Common myeloid progenitor, CD34-positive (primary cell): Measurements from ENCODE around the gene C1QTNF1.
A peak's percentile ranks its signal among the peaks of the same experiment; 100 is the strongest.

Experiments
- CTCF ChIA-PET: fragments of 350-600 bp; sonication (Branson Sonifier 250); formaldehyde crosslinking; loops from one replicate; lab custom pipeline; 2021; ENCODE audit warnings: antibody characterized with exemption; lab: Charles Lee
- POLR2A ChIA-PET: fragments of 350-600 bp; sonication (Branson Sonifier 250); formaldehyde crosslinking; loops from one replicate; lab custom pipeline; 2021; ENCODE audit warnings: antibody characterized with exemption; lab: Charles Lee
- DNase-seq, 3 donors: peaks; one replicate each; pipeline versions ENCODE4 v3.0.0 to v3.0.0-alpha.2; 2013
- H3K27ac ChIP-seq, 2 experiments: 1 replicate in 1 of 2; 2 replicates in 1 of 2; pipeline ENCODE4 v1.7.0; 2013; ENCODE audit warnings: inconsistent platforms in 2 of 2, low read length in 2 of 2, mild to moderate bottlenecking in 2 of 2, low read depth in 1 of 2, moderate library complexity in 1 of 2; ENCODE audit not compliant: severe bottlenecking in 2 of 2, insufficient read depth in 1 of 2, poor library complexity in 1 of 2
- H3K27me3 ChIP-seq, 5 experiments: replicated peaks in 2 of 5; 1 replicate in 3 of 5; 2 replicates in 2 of 5; pipeline versions ENCODE4 v1.6.1 to v1.7.0; 2013; ENCODE audit warnings: low read length in 4 of 5, mild to moderate bottlenecking in 2 of 5, moderate library complexity in 2 of 5, inconsistent platforms in 1 of 5; ENCODE audit not compliant: insufficient read depth in 5 of 5, control insufficient read depth in 4 of 5
- H3K36me3 ChIP-seq, 4 experiments: 1 replicate in 2 of 4; 2 replicates in 2 of 4; pipeline versions ENCODE4 v1.6.1 to v1.7.0; 2013; ENCODE audit warnings: low read length in 3 of 4, control low read depth in 1 of 4, mild to moderate bottlenecking in 1 of 4; ENCODE audit not compliant: control insufficient read depth in 4 of 4, insufficient read depth in 4 of 4
- H3K4me1 ChIP-seq, 4 experiments: 1 replicate in 3 of 4; 2 replicates in 1 of 4; pipeline versions ENCODE4 v1.6.1 to v1.7.1; 2013; ENCODE audit warnings: low read length in 3 of 4, mild to moderate bottlenecking in 3 of 4, control low read depth in 1 of 4, inconsistent platforms in 1 of 4, moderate library complexity in 1 of 4; ENCODE audit not compliant: control insufficient read depth in 4 of 4, insufficient read depth in 4 of 4; ENCODE audit errors: control extremely low read depth in 1 of 4
- H3K4me3 ChIP-seq, 7 experiments: 1 replicate in 4 of 7; 2 replicates in 3 of 7; pipeline versions ENCODE4 v1.5.1 to v1.7.0; 2013; ENCODE audit warnings: mild to moderate bottlenecking in 7 of 7, low read length in 6 of 7, moderate library complexity in 6 of 7, inconsistent platforms in 2 of 7, low read depth in 2 of 7, control low read depth in 1 of 7; ENCODE audit not compliant: insufficient read depth in 4 of 7, control insufficient read depth in 1 of 7; ENCODE audit errors: extremely low read depth in 1 of 7
- H3K9me3 ChIP-seq, 5 experiments: 1 replicate in 4 of 5; 2 replicates in 1 of 5; pipeline versions ENCODE4 v1.6.1 to v1.7.1; 2013; ENCODE audit warnings: low read length in 4 of 5, mild to moderate bottlenecking in 2 of 5, inconsistent platforms in 1 of 5, low read depth in 1 of 5, moderate library complexity in 1 of 5; ENCODE audit not compliant: control insufficient read depth in 4 of 5, insufficient read depth in 2 of 5; ENCODE audit errors: control extremely low read depth in 1 of 5
- WGBS: methylation state at CpG from one replicate; pipeline ENCODE4 v1.1.5; 2013; ENCODE audit not compliant: insufficient coverage; 5-methylcytosine and 5-hydroxymethylcytosine counted together

Gene C1QTNF1

GRCh38 chr17:79012563-79013134, 11.3 kb upstream of the C1QTNF1 start:
- no peaks in the 10 kb centered on the region for H3K27me3 ChIP-seq
- no peak overlapping the region for H3K4me3 ChIP-seq
- WGBS, result 89% methylated on average over 6 of the region's 6 CpGs
- CTCF ChIA-PET, result interaction anchor here (1.0 to 1.3 kb wide), 3 partner anchors 9 to 33 kb away, joined by 3 read pairs; no protein-coding TSS in a partner anchor
- H3K9me3 ChIP-seq, result peaks cover 0 to 7% (median 0%) of the 10 kb centered on the region in 5 experiments
- POLR2A ChIA-PET, result no interaction called here
- no peak overlapping the region for H3K27ac ChIP-seq
- no peak for DNase-seq
- peaks cover 0 to 3% (median under 1%) of the 10 kb centered on the region in 4 experiments for H3K36me3 ChIP-seq
- H3K4me1 ChIP-seq, result peaks cover 9 to 26% (median 24%) of the 10 kb centered on the region in 4 experiments

- DNase-seq, result no peak
- ChIA-PET POLR2A (no interaction called here), CTCF (interaction anchor here (0.8 kb wide), 1 partner anchor 23 kb away, joined by 3 read pairs; no protein-coding TSS in a partner anchor)
Measured at GRCh38 chr17:79014158-79014758, 9.7 kb upstream of the C1QTNF1 start.

GRCh38 chr17:79017546-79018369, 6.2 kb upstream of the C1QTNF1 start:
- peaks cover 0 to 10% (median 7%) of the 10 kb centered on the region in 5 experiments for H3K27me3 ChIP-seq
- no peaks in the 10 kb centered on the region for H3K36me3 ChIP-seq
- ChIA-PET CTCF (interaction anchor here (1.3 kb wide), 2 partner anchors 11 to 42 kb away, joined by 3 to 4 read pairs; no protein-coding TSS in a partner anchor), POLR2A (interaction anchor here (0.6 kb wide), 1 partner anchor 441 kb away, joined by 3 read pairs; no protein-coding TSS in a partner anchor)
- no peaks in the 10 kb centered on the region for H3K4me1 ChIP-seq
- H3K9me3 ChIP-seq, result peaks cover 0 to 7% (median 0%) of the 10 kb centered on the region in 5 experiments
- 94% methylated on average over 6 of the region's 6 CpGs for WGBS
- no peak for DNase-seq
- H3K4me3 ChIP-seq, result no peak overlapping the region
- no peak overlapping the region for H3K27ac ChIP-seq

More at GRCh38 chr17:79014158-79014758, 9.7 kb upstream of the C1QTNF1 start:
- WGBS, result 86% methylated on average over 2 of the region's 2 CpGs
- Histone ChIP-seq H3K27ac (no peak overlapping the region), H3K27me3 (no peaks in the 10 kb centered on the region), H3K36me3 (no peaks in the 10 kb centered on the region), H3K4me1 (peaks cover 5 to 9% (median 8%) of the 10 kb centered on the region in 4 experiments), H3K4me3 (no peak overlapping the region), H3K9me3 (peaks cover 0 to 7% (median 0%) of the 10 kb centered on the region in 5 experiments)

GRCh38 chr17:79018370-79018695, 5.6 kb upstream of the C1QTNF1 start:
- Histone ChIP-seq H3K27me3 (peaks cover 0 to 13% (median 11%) of the 10 kb centered on the region in 5 experiments), H3K36me3 (no peaks in the 10 kb centered on the region), H3K4me1 (no peaks in the 10 kb centered on the region), H3K9me3 (peaks cover 0 to 7% (median 0%) of the 10 kb centered on the region in 5 experiments), H3K27ac (no peak overlapping the region), H3K4me3 (no peak overlapping the region)
- ChIA-PET POLR2A (interaction anchor here (0.6 kb wide), 1 partner anchor 440 kb away, joined by 3 read pairs; no protein-coding TSS in a partner anchor), CTCF (interaction anchor here (1.3 kb wide), 2 partner anchors 10 to 42 kb away, joined by 3 to 4 read pairs; no protein-coding TSS in a partner anchor)
- DNase-seq, result no peak
- 100% methylated on average over 3 of the region's 3 CpGs for WGBS

DNA sequence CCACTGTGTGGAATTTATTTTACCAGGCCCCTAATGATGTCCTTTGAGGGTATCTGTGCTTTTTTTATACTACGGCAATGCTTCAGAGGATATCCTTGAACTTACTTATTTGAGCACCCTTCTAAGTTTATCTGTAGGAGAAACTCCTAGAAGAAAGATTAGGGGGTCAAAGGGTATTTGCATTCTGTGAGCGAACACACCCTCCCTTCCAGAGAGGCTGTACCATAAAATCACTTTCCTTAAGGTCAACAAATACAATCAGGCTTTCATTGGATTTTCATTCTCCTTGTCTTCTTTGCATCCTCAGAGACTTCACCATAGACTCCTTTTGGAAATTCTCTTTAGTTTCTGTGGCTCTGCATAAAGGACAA, 4.7 kb upstream of the C1QTNF1 start:
- CTCF ChIA-PET, result interaction anchor here (1.0 kb wide), 1 partner anchor 26 kb away, joined by 3 read pairs; no protein-coding TSS in a partner anchor
- DNase-seq, result no peak
- peaks cover 0 to 7% (median 0%) of the 10 kb centered on the region in 5 experiments for H3K9me3 ChIP-seq
- H3K4me1 ChIP-seq, result peaks cover 0 to 8% (median 7%) of the 10 kb centered on the region in 4 experiments
- no CpG with 5 or more reads among the region's 2 CpGs for WGBS
- peaks cover 0 to 20% (median 18%) of the 10 kb centered on the region in 5 experiments for H3K27me3 ChIP-seq
- POLR2A ChIA-PET, result no interaction called here
- H3K4me3 ChIP-seq, result no peak overlapping the region
- no peaks in the 10 kb centered on the region for H3K36me3 ChIP-seq
- no peak overlapping the region for H3K27ac ChIP-seq

DNA sequence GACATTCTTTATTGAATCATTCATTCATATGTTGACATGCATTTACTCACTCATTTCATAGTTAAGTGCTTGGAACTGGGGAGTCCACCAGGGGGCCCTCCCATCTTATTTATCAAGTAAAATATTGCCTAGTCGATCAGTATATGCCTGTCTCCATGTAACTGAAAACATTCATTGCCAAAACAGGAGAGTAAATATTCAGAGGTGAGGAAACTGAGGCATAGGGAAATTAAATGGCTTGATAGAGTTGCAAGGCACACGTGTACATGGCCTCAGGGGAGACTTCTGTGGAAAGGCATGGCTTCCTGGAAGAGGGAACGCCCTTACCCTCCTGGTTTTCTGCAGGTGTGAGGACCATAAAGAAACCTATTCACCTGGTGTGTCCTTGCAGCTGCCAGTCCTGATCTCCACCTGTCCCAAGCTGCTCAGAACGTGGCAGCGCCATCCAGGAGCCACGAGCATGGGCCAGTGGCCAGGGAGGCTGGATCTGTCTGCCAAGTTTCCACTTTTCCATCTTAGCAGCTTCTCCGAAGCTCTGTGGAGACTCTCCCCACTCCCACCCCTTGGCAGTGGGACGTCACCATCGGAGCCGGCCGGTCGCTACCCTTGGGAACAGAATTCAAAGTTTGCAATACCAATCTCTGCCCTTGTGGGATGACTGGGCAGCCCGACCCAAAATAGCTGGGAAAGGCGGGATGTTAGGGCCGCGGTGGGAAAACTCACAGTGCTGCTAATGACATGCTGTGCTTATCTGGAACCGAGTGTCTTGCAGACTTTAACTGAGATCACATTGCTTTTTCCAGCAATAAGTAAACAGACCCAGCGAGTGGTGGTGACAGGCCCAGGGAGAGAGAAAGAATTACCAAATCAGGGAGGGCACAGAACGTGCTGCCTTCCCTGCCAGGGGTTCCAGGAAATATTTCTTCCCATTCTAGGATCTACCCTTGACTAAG, 4.1 kb upstream of the C1QTNF1 start:
- peaks cover 0 to 27% (median 23%) of the 10 kb centered on the region in 5 experiments for H3K27me3 ChIP-seq
- peaks cover 0 to 15% (median 12%) of the 10 kb centered on the region in 4 experiments for H3K4me1 ChIP-seq
- POLR2A ChIA-PET, result interaction anchor here (0.5 to 0.6 kb wide), 2 partner anchors 21 to 234 kb away, joined by 3 to 8 read pairs; no protein-coding TSS in a partner anchor
- H3K9me3 ChIP-seq, result peaks cover 0 to 6% (median 0%) of the 10 kb centered on the region in 5 experiments
- H3K4me3 ChIP-seq, result no peak overlapping the region
- CTCF ChIA-PET, result interaction anchor here (0.8 to 3.1 kb wide), 9 partner anchors 9 to 28 kb away, joined by 3 to 16 read pairs (median 3); no protein-coding TSS in a partner anchor
- WGBS, result 87% methylated on average over 16 of the region's 19 CpGs
- H3K27ac ChIP-seq, result no peak overlapping the region
- H3K36me3 ChIP-seq, result no peaks in the 10 kb centered on the region
- DNase-seq, result peak; percentile 69 to 78 (median 76)
